Thoracic aorta (tissue), 2 donors: ENCODE data around the gene MEGF8. TPM values are rescaled to one million over a fixed set of nuclear protein-coding genes. Genes with fewer than 3 reads are reported as not detected.

Source experiments
- ATAC-seq: fragments of 150-250 bp; one replicate; pipeline ENCODE4 v1.8.0; 2017; ENCODE audit warnings: low read depth; ENCODE audit not compliant: insufficient number of reproducible peaks, low FRiP score
- DNase-seq: peaks from one replicate; pipeline ENCODE4 v3.0.0-alpha.2; 2020; ENCODE audit warnings: low spot score
- H3K27ac ChIP-seq, 2 donors: fragments of 200-600 bp; sonication (generic); 1 replicate in 1 of 2; 2 replicates in 1 of 2; pipeline ENCODE4 v1.5.1; 2016; ENCODE audit warnings: mild to moderate bottlenecking in 2 of 2, moderate library complexity in 2 of 2
- H3K27me3 ChIP-seq: fragments of 200-600 bp; sonication (generic); replicated peaks from 2 replicates; pipeline ENCODE4 v1.6.0; 2016; ENCODE audit warnings: mild to moderate bottlenecking; ENCODE audit not compliant: insufficient read depth
- H3K36me3 ChIP-seq: fragments of 200-600 bp; sonication (generic); one replicate; pipeline ENCODE4 v1.5.1; 2016
- H3K4me1 ChIP-seq, 2 donors: fragments of 200-600 bp; sonication (generic); 1 replicate in 1 of 2; 2 replicates in 1 of 2; pipeline versions ENCODE4 v1.5.1 to v1.6.0; 2016; ENCODE audit warnings: low read depth in 2 of 2, mild to moderate bottlenecking in 1 of 2; ENCODE audit not compliant: control insufficient read depth in 1 of 2
- H3K4me3 ChIP-seq: fragments of 200-600 bp; sonication (generic); 2 replicates; pipeline ENCODE4 v1.5.1; 2016; ENCODE audit warnings: mild to moderate bottlenecking
- H3K9me3 ChIP-seq: fragments of 200-600 bp; sonication (generic); 2 replicates; pipeline ENCODE4 v1.5.1; 2016
- total RNA-seq, 2 donors: library from RNA; depleted of rRNA; stranded (reverse); fragments of >200 nt; gene quantifications; one replicate each; pipeline versions ENCODE4 v1.1.0 to v1.2.3, GENCODE V29; 2016
- TF ChIP-seq, protein P1 (sequence below): fragments of 200-600 bp; sonication (generic); IDR thresholded peaks from one replicate; pipeline ENCODE4 v1.5.1; 2019; ENCODE audit warnings: antibody characterized with exemption

MEGF8 gene
- total RNA-seq, 2 donors from 2014 or later: 19.5 to 24.4 TPM

DNA sequence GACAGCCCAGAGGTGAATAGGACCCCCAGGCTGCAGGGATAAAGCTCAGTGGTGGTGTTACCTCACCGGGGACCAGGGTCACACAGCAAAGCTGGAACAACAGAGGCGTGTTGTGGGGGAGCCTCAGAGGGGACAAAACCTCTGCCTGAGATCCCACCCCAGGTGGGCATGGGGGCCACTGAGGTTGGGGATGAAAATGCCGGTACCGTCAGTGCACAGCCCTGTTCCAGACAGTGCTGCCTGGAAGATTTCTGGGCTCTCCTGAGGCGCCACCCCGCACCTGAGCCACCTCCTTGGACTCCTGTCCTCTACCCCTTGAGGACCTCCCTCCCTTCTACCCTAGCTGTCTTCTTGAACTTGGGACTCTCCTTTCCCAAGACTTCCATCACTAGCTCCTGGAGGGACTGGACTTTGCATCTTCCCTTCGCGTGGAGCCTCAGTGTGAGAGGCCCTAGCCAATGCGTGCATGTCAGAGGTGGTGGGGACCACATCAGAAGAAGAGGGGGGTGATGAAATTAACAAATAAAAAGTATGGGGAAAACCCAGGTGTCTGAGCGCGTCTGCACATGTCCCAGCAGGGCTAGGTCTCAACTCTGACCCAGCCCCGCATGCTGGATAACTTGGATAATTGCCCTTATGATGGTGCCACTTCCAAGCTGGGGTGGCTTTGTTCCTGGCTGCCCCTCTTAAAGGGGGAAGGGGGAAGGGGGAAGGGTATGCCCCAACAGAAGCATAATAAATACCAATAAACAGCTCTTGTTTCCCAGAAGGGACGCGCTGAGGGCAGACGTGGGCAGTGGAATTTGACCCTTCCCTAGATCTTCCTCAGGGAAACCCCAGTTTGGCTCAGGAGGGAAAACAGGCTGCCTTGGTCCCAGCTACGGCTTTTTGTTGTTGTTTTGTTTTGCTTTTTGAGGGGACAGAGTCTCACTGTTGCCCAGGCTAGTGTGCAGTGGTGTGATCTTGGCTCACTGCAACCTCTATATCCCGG is 53.1 kb downstream of the MEGF8 start:
- no peaks in the 10 kb centered on the region for H3K9me3 ChIP-seq
- no peak overlapping the region for H3K4me3 ChIP-seq
- H3K4me1 ChIP-seq: no peaks in the 10 kb centered on the region
- no peaks in the 10 kb centered on the region for H3K27me3 ChIP-seq
- no peak for DNase-seq
- H3K27ac ChIP-seq: no peak overlapping the region
- peaks cover 4% of the 10 kb centered on the region for H3K36me3 ChIP-seq
- TF ChIP-seq, protein P1, sequence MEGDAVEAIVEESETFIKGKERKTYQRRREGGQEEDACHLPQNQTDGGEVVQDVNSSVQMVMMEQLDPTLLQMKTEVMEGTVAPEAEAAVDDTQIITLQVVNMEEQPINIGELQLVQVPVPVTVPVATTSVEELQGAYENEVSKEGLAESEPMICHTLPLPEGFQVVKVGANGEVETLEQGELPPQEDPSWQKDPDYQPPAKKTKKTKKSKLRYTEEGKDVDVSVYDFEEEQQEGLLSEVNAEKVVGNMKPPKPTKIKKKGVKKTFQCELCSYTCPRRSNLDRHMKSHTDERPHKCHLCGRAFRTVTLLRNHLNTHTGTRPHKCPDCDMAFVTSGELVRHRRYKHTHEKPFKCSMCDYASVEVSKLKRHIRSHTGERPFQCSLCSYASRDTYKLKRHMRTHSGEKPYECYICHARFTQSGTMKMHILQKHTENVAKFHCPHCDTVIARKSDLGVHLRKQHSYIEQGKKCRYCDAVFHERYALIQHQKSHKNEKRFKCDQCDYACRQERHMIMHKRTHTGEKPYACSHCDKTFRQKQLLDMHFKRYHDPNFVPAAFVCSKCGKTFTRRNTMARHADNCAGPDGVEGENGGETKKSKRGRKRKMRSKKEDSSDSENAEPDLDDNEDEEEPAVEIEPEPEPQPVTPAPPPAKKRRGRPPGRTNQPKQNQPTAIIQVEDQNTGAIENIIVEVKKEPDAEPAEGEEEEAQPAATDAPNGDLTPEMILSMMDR: no peak
- ATAC-seq: no peak

DNA sequence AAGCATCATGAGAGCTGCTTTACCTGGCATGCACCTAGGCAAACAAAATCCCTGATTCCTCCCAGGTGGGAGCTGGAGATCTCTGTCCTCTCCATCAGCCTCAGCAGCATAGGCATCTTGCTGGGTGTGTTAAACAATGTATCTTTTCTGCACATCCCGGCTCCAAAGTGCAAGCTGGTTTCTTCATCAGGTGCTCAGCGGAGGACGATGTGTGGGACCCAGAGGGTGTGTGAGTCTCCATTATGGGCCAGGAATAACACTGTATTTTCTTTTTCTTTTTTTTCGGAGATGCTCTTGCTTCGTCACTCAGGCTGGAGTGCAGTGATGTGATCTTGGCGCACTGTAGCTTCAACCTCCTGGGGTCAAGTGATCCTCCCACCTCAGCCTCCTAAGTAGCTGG is 54.7 kb downstream of the MEGF8 start:
- TF ChIP-seq, protein P1: no peak
- no peaks in the 10 kb centered on the region for H3K9me3 ChIP-seq
- DNase-seq (no peak), ATAC-seq (no peak)
- peaks cover 4% of the 10 kb centered on the region for H3K36me3 ChIP-seq
- no peak overlapping the region for H3K4me3 ChIP-seq
- no peak overlapping the region for H3K27ac ChIP-seq
- H3K4me1 ChIP-seq: no peaks in the 10 kb centered on the region
- no peaks in the 10 kb centered on the region for H3K27me3 ChIP-seq

DNA sequence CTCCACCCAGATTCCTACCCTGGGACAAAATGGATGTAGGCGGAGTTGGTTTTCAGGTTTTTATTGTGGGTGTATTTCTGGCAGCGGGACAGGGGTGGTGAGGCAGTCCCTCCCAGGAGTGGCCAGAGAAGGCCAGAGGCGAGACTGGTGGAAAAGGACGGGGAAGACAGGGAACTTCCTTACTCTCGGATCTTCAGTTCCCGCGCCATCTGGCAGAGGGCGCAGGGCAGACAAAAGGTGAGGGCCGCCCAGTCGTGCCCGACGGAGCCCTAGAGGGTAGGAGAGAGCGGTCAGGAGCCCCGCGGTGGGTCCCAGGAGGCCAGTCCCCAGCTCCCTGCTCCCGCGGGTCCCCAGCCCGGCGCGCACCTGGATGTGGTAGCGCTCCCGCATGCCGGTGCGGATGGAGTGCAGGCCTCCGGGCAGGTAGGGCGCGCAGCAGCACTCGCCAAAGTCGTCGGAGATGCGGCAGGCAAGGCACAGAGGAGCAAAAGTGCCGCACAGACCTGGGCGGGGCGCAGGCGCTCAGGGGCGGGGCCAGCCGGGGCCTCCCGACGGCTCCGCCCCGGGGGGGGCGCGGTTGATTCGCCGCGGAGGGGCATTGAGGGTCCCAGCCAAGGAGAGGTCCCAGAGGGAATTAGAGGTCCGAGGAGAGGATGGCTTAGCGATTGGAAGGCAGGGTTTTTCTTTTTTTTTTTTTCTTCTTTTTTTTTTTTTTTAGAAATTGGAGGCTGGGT is 61.7 kb downstream of the MEGF8 start:
- H3K9me3 ChIP-seq: no peaks in the 10 kb centered on the region
- H3K4me1 ChIP-seq: peaks cover 3 to 6% of the 10 kb centered on the region in 2 donors
- TF ChIP-seq, protein P1: peak; percentile 24
- ATAC-seq: no peak
- DNase-seq: no peak
- no peak overlapping the region for H3K27ac ChIP-seq
- H3K4me3 ChIP-seq: peak overlapping the region; percentile 70
- H3K27me3 ChIP-seq: peaks cover 11% of the 10 kb centered on the region
- no peaks in the 10 kb centered on the region for H3K36me3 ChIP-seq

DNA sequence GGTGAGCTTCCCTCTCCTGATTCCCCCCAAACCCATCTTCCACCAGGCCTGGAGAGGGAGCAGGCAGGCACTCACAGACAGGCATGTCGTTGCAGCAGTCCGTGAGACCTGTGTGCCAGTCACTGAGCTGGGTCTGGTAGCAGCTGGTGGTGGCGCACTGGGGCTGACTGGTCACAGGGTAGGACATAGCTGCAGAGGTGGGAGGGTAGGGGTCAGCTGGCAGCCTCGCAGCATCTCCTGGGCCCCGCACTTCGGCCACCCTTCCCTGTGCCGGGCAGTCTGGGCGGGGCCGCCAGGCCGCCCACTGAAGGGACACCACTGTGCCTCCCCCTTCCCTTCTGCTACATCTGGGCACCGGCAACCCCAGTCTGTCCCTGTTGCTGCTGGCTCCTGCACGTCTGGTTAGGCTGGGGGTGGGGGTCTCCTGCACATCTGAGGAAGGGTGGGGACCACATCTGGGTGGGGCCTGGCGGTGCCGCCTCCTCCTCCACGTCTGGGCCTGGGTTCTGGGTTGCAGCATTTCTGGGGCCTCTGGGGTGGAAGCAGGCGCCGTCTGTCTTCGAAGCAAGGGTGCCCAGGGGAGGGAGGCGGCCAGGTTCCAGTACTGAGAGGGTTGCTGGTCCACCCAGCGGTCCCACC is 63.5 kb downstream of the MEGF8 start:
- Histone ChIP-seq H3K9me3 (no peaks in the 10 kb centered on the region), H3K36me3 (no peaks in the 10 kb centered on the region), H3K4me1 (peaks cover 3 to 6% of the 10 kb centered on the region in 2 donors), H3K27me3 (peaks cover 11% of the 10 kb centered on the region), H3K4me3 (no peak overlapping the region), H3K27ac (no peak overlapping the region)
- ATAC-seq: no peak
- no peak for DNase-seq
- TF ChIP-seq, protein P1: no peak

DNA sequence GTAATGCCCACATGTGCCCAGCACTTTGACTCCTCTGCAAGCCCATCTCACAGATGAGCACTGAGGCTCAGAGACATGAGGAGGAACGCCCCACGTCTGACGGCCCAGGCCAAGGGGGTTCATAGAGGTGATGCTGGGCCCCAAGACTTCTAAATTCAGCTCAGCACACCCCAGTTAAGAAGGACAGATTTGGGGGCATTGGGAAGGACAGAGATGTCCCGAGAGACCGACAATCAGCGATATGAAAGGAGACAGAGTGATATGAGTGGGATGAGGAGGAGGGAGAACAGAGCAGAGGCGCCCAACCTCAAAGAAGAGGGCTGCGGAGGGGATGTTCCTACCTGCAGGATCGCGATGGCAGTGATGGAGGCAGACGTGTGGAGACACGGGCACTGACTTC is 64.5 kb downstream of the MEGF8 start, which contains the start of gene CNFN:
CNFN (minus strand) TSS at position 399 of the 400 bp plus-strand sequence. CDS start 1,260 bp downstream, outside the sequence.
- peaks cover 11% of the 10 kb centered on the region for H3K27me3 ChIP-seq

More for the DNA sequence above, 64.5 kb downstream of the MEGF8 start, which contains the start of gene CNFN:
- no peak within 1 kb of the TSS for H3K4me3 ChIP-seq
- no peak within 1 kb of the TSS for H3K27ac ChIP-seq
- no peaks in the 10 kb centered on the region for H3K36me3 ChIP-seq
- H3K9me3 ChIP-seq: no peaks in the 10 kb centered on the region
- DNase-seq (no peak), ATAC-seq (no peak)
- H3K4me1 ChIP-seq: peaks cover 3 to 6% of the 10 kb centered on the region in 2 donors
- TF ChIP-seq, protein P1: no peak
